GM19324 (cell line): Measurements from ENCODE around the gene CCDC60.
A peak's percentile ranks its signal among the peaks of the same experiment; 100 is the strongest.

Experiments used
- ATAC-seq: cut with Tn5 transposase; IDR thresholded peaks from one replicate; pipeline ENCODE4 v1.9.1; 2021; ENCODE audit warnings: mild to moderate bottlenecking, moderate library complexity; ENCODE audit not compliant: unreplicated experiment, low FRiP score

Gene CCDC60

GRCh38 chr12:119500209-119500608, 165.7 kb downstream of the CCDC60 start:
- no peak for ATAC-seq

DNA sequence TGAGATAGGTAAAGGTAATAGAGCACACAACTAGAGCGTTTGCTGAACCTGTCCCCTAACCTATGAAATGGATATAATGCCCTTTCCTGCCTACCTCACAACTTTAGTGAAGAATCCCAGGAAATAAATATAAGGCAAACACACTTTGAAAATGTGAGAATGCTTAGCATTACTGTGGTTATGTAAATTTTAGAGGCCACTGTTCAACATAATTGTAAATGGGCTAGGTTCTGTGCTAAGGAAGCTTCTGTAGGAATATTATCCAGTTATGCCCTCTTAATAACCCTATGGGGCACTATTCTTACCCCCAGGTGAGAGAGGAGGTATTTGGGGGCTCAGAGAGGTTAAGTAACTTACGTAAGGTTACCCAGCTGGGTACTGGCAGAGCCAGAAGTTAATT, 166.5 kb downstream of the CCDC60 start:
- ATAC-seq = no peak

DNA sequence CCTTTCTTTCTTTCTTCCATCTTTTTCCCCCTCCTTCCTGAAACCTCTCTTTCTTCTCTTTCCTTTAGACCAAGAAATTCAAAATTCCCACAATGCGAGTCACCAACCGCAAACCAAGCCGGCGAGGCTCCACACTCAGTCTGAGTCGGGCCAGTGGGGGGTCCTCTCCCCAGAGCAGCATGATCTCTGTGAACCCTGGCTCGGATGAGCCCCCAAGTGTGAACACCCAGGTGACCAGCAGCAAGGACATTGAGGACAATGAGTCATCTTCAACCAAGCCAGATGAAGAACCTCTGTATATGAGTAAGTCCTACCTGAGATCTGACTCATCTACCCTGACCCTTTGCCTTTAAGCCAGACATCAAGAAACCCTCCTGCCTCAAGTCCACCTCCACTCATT, 170.5 kb downstream of the CCDC60 start:
- no peak for ATAC-seq

GRCh38 chr12:119512772-119513497, 178.4 kb downstream of the CCDC60 start:
- ATAC-seq = no peak

DNA sequence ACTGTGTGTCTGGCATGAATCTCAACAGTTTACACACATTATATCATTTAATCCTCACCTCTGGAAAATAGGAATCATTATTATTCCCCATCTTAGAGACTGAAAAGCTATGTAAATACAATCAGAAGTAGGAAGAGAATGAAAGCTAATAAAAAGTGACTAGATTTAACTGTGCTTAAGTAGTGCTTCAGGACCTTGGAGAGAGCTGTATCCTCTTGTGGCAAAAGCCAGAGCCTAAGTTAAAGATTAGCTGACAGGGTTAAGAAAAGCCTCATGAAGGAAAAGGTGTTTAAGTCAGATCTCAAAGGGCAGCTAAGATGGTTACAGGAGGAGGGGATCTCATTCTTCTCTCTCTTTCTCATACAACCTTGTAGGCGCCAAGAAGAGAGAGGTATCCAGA, 193.7 kb downstream of the CCDC60 start:
- no peak for ATAC-seq

DNA sequence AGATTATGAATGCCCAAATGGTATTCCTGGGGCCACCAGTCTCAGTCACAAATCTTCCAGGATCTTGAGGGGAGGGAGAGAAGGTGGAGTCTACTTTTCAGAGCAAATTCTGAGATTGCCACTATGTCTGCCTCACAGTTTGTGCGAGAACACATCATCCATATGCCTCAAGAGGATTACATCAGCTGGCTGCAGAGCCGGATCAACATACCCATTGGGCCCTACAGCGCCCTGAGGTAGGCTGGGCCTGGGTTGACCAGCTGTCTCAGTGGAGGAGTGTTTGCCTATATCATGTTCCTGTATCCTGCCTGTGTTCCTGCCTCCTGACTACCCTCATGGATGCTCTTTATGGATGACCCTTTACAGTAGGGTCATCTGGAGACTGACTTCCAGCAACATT, 205.9 kb downstream of the CCDC60 start:
- no peak for ATAC-seq

GRCh38 chr12:119544765-119545625, 210.5 kb downstream of the CCDC60 start:
- peak; percentile 64 for ATAC-seq

DNA sequence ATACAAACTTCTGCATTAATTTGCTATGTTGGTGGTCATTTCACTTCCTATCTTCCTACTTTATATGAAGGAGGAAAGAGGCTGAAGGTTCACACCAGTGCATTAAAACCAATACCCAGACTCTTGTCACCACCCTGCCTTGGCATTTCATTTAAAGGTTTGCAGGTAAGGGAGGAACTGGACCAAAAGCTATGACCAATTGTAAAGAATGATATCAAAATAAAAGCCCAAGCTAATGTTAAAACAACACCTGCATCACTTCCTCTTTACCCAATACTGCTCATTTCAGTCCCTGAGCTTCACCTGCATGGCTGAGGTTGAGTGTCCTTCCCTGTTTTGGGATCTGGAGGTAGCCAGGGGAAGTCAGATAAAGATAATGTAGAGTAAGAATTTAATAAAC, 211.8 kb downstream of the CCDC60 start:
- ATAC-seq = no peak

GRCh38 chr12:119547001-119547400, 212.5 kb downstream of the CCDC60 start:
- no peak for ATAC-seq

DNA sequence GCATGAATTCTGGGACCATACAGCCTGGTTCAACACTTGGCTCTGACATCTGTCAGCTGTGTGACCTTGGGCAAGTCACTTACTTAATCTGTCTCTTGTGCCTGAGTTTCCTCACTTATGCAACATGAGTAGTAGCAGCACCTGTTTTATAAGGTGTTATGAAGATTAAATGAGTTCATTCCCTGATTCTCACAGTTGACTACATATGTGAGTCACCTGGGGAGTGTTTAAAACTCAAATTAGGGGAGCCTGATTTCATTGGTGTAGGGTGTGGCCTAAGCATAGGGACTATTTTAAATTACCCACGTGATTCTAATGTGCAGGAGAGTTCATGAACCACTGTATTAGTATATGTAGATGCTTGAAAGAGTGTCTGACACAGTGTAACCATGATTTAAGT, 222.3 kb downstream of the CCDC60 start:
- no peak for ATAC-seq

DNA sequence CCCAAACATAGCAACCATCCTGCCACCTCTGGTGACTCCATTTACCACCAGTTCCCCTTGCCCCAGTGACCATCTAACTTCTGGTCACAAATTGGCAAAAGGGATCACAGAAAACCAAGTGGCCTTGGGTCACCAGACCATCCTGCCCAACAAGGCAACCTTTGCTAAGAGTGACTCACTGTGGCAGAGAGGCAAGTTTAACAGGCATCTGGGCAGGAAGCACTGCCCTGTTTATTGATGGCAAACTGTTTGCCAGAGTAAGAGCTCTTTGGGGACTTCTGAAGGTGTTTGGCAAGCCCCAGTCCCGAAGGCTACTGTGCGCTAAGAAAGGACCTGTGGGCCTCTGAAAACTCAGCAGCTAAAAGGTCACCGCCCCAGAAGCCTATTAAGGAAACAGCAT, 230.9 kb downstream of the CCDC60 start:
- ATAC-seq = no peak

DNA sequence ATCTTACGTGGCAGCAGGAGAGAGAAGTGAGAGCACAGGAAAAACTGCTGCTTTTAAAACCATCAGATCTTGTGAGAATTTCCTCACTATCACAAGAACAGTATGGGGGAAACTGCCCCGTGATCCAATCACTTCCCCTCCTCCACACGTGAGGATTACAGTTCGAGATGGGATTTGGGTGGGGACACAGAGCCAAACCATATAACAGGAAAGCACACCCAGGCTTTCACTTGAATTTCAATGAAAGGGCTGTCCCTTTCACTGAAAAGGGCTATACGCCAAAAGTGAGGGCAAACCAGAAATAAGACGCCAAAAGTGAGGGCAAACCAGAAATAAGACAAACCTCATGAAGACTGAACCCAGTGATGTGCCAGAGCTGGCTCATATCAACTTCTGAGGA, 236.2 kb downstream of the CCDC60 start:
- no peak for ATAC-seq

DNA sequence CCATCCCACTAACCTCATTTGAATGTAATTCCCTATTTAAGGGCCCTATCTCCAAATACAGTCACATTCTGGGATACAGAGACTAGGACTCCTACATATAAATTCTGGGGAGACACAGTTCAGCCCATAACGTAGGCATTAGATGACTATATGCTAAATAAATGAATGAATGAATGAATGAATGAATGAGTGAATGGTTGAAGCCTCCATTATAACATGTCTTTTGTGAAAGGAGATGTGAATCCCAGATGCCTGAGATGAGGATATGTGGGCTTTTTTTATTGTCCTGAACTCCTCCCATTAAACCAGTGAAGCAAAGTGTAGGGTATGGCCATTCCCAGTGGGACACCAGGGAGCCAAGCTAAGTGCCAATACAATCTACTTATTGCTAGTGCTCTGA, 238.6 kb downstream of the CCDC60 start:
- ATAC-seq = no peak

DNA sequence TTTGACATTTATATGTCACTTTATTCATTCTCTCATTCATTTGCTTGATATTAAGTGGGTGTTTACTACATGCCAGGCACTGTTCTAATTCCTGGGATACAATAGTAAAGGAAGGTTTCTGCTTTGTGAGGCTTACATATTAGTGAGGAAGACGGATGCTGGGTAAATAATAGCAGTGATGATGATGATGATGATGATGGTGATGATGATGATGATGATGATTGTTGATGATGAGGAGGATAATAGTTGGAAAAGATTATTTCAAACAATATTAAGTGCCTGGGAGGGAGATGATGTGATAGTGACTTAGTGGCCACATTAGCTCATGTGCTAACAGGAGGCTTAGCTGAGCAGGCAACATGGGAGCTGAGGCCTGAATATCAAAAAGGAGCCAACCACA, 239.7 kb downstream of the CCDC60 start:
- ATAC-seq = no peak

DNA sequence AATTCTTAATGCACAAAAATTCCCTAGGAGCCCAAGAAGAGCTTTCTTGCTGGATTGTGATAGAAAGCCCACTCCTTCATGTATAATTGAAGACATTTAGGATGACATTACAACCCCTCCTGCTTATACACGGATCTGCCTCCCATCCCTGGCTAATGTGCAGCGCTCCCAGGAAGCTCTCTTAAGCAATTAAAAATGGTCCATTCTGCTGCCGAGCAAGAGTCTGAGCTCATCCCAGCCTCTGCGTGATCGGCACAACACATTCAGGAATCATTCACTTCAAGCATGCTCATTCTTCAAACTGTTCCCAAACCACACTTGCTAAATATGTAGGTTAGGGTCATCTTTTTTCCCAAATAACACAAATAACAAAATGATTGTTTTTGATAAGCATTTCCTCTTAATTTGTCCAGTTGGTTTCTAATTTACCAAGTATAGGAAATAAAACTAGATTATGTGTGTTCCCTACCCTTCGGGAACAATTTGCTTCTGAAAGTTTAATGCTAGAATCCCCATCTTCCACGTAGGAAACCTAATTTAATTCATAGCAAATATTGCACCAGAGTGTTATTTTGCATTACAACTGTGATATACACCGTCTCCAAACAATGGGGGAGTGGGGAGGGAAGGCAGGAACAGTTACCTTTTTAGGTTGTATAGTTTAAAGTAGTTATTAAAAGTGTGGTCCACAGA, 241.7 kb downstream of the CCDC60 start:
- no peak for ATAC-seq

GRCh38 chr12:119576915-119577314, 242.4 kb downstream of the CCDC60 start:
- no peak for ATAC-seq

GRCh38 chr12:119578112-119578511, 243.6 kb downstream of the CCDC60 start:
- no peak for ATAC-seq

- no peak for ATAC-seq
Observed at GRCh38 chr12:119589097-119589496, 254.6 kb downstream of the CCDC60 start.

DNA sequence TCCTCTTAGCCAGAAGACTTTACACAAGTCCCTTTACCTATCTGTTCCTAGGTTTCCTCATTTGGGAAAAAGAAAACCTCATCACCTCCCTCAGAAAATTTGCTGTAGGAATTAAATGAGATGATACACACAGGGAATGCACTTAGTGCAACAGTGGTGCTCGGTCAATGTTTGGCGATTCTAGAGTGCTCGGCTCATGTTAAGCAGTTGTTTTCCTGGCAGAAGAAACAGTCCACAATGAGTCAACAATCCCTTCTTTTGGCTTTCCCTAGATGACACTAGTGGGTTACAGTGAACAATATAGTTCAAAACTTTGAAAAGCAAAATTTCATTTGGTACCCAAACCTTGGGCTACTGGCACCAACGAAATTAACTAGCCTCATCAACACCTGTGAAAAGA, 255.1 kb downstream of the CCDC60 start:
- ATAC-seq = no peak
